ENCODE results near the gene ZNF431.
"Not testable (repeated sequence)": the region's sequence is repeated elsewhere in the genome, so short reads cannot be mapped to it uniquely, and the experiment has no call there.

ZNF431 gene

GRCh38 chr19:21221693-21222092 lies 79.9 kb downstream of the ZNF431 start:
- no peaks in the 10 kb centered on the region for H3K4me1 ChIP-seq (ENCODE audit: control insufficient read depth, low read length)
- no peaks in the 10 kb centered on the region for H3K79me2 ChIP-seq (ENCODE audit: control insufficient read depth, low read length)
- TF ChIP-seq EZH2phosphoT487 (IDR thresholded peaks at IDR 0.05; ENCODE audit: borderline replicate concordance, low read length): no peak
- no peak for TF ChIP-seq CTCF (IDR thresholded peaks at IDR 0.05; ENCODE audit: low read depth, low read length, poor library complexity, severe bottlenecking)
- no peak overlapping the region for H3K4me3 ChIP-seq (ENCODE audit: low read length)
- H3K4me2 ChIP-seq (ENCODE audit: low read length): no peak overlapping the region
- no peaks in the 10 kb centered on the region for H3K9me2 ChIP-seq (replicated peaks; ENCODE audit: control insufficient read depth, low read length)
- H3K9me3 ChIP-seq (ENCODE audit: control insufficient read depth, insufficient read depth, low read length): no peaks in the 10 kb centered on the region
- H3K27ac ChIP-seq (ENCODE audit: low read depth, low read length): no peak overlapping the region
- H4K20me1 ChIP-seq (ENCODE audit: control insufficient read depth, insufficient read depth, low read depth, low read length): no peaks in the 10 kb centered on the region
- H3K36me3 ChIP-seq (ENCODE audit: control insufficient read depth, low read length): no peaks in the 10 kb centered on the region
- H3K27me3 ChIP-seq (ENCODE audit: control insufficient read depth, low read length): no peaks in the 10 kb centered on the region
- H3F3A ChIP-seq (ENCODE audit: control insufficient read depth, insufficient read depth): no peaks in the 10 kb centered on the region

- not testable (repeated sequence) for H4K20me1 ChIP-seq (ENCODE audit: control insufficient read depth, insufficient read depth, low read depth, low read length); H3K27me3 ChIP-seq (ENCODE audit: control insufficient read depth, low read length); H3K4me2 ChIP-seq (ENCODE audit: low read length); H3K9me3 ChIP-seq (ENCODE audit: control insufficient read depth, insufficient read depth, low read length); H3K4me3 ChIP-seq (ENCODE audit: low read length); H3F3A ChIP-seq (ENCODE audit: control insufficient read depth, insufficient read depth); H3K9me2 ChIP-seq (replicated peaks; ENCODE audit: control insufficient read depth, low read length); H3K27ac ChIP-seq (ENCODE audit: low read depth, low read length); H3K36me3 ChIP-seq (ENCODE audit: control insufficient read depth, low read length); H3K4me1 ChIP-seq (ENCODE audit: control insufficient read depth, low read length); H3K79me2 ChIP-seq (ENCODE audit: control insufficient read depth, low read length)
These were observed 88.1 kb downstream of the ZNF431 start for GRCh38 chr19:21229938-21230337.

GRCh38 chr19:21233691-21234090 lies 91.9 kb downstream of the ZNF431 start:
- TF ChIP-seq CTCF (IDR thresholded peaks at IDR 0.05; ENCODE audit: low read depth, low read length, poor library complexity, severe bottlenecking) (no peak), EZH2phosphoT487 (IDR thresholded peaks at IDR 0.05; ENCODE audit: borderline replicate concordance, low read length) (no peak)

GRCh38 chr19:21236751-21237150 lies 94.9 kb downstream of the ZNF431 start:
- not testable (repeated sequence) for H3K36me3 ChIP-seq (ENCODE audit: control insufficient read depth, low read length); H3K27ac ChIP-seq (ENCODE audit: low read depth, low read length); H3K79me2 ChIP-seq (ENCODE audit: control insufficient read depth, low read length); H3K27me3 ChIP-seq (ENCODE audit: control insufficient read depth, low read length); H3K4me1 ChIP-seq (ENCODE audit: control insufficient read depth, low read length); H3K4me3 ChIP-seq (ENCODE audit: low read length); H3K9me2 ChIP-seq (replicated peaks; ENCODE audit: control insufficient read depth, low read length); H3K9me3 ChIP-seq (ENCODE audit: control insufficient read depth, insufficient read depth, low read length); H3F3A ChIP-seq (ENCODE audit: control insufficient read depth, insufficient read depth); H3K4me2 ChIP-seq (ENCODE audit: low read length); H4K20me1 ChIP-seq (ENCODE audit: control insufficient read depth, insufficient read depth, low read depth, low read length)

More at GRCh38 chr19:21233691-21234090, 91.9 kb downstream of the ZNF431 start:
- H3K4me1 ChIP-seq (ENCODE audit: control insufficient read depth, low read length): no peaks in the 10 kb centered on the region
- H4K20me1 ChIP-seq (ENCODE audit: control insufficient read depth, insufficient read depth, low read depth, low read length): no peaks in the 10 kb centered on the region
- no peak overlapping the region for H3K27ac ChIP-seq (ENCODE audit: low read depth, low read length)
- no peaks in the 10 kb centered on the region for H3F3A ChIP-seq (ENCODE audit: control insufficient read depth, insufficient read depth)
- H3K27me3 ChIP-seq (ENCODE audit: control insufficient read depth, low read length): no peaks in the 10 kb centered on the region
- peaks cover 4% of the 10 kb centered on the region; the same call in 1 of the 2 replicates for H3K9me3 ChIP-seq (ENCODE audit: control insufficient read depth, insufficient read depth, low read length)
- H3K4me3 ChIP-seq (ENCODE audit: low read length): no peak overlapping the region
- no peak overlapping the region for H3K4me2 ChIP-seq (ENCODE audit: low read length)
- no peaks in the 10 kb centered on the region for H3K36me3 ChIP-seq (ENCODE audit: control insufficient read depth, low read length)
- H3K9me2 ChIP-seq (replicated peaks; ENCODE audit: control insufficient read depth, low read length): no peaks in the 10 kb centered on the region
- H3K79me2 ChIP-seq (ENCODE audit: control insufficient read depth, low read length): no peaks in the 10 kb centered on the region
